Karpas-422 (cell line): ENCODE measurements around the gene FAM76B. TPM values are rescaled to one million over a fixed set of nuclear protein-coding genes. Genes with fewer than 3 reads are reported as not detected.
A peak's percentile ranks its signal among the peaks of the same experiment; 100 is the strongest.

ENCODE experiments used
- DNase-seq: peaks from one replicate; pipeline ENCODE4 v3.0.0-alpha.2; 2015
- H2AFZ ChIP-seq: fragments of 200-600 bp; sonication (generic); 2 replicates; pipeline ENCODE4 v1.6.1; 2014; ENCODE audit warnings: antibody characterized with exemption, low read length, mixed read lengths
- H3K27ac ChIP-seq: fragments of 200-600 bp; sonication (generic); 2 replicates; pipeline ENCODE4 v1.5.1; 2014; ENCODE audit warnings: mild to moderate bottlenecking, low read length, moderate library complexity
- H3K27me3 ChIP-seq: fragments of 200-600 bp; sonication (generic); 2 replicates; pipeline ENCODE4 v1.6.1; 2014; ENCODE audit warnings: low read length, mixed read lengths
- H3K36me3 ChIP-seq: fragments of 200-600 bp; sonication (generic); 2 replicates; pipeline ENCODE4 v1.6.1; 2014; ENCODE audit warnings: low read length, mixed read lengths; ENCODE audit not compliant: insufficient read depth
- H3K4me1 ChIP-seq: fragments of 200-600 bp; sonication (generic); 2 replicates; pipeline ENCODE4 v1.6.1; 2014; ENCODE audit warnings: mild to moderate bottlenecking, low read length, mixed read lengths
- H3K4me2 ChIP-seq: fragments of 200-600 bp; sonication (generic); 2 replicates; pipeline ENCODE4 v1.6.1; 2014; ENCODE audit warnings: low read length, low read depth, mild to moderate bottlenecking; ENCODE audit not compliant: poor library complexity, severe bottlenecking
- H3K4me3 ChIP-seq: fragments of 200-600 bp; sonication (generic); 2 replicates; pipeline ENCODE4 v1.5.1; 2014; ENCODE audit warnings: mild to moderate bottlenecking, antibody characterized with exemption, low read length, mixed read lengths
- H3K79me2 ChIP-seq: fragments of 200-600 bp; sonication (generic); 2 replicates; pipeline ENCODE4 v1.6.1; 2014; ENCODE audit warnings: mild to moderate bottlenecking, low read length, mixed read lengths
- H3K9ac ChIP-seq: fragments of 200-600 bp; sonication (generic); 2 replicates; pipeline ENCODE4 v1.6.0; 2014; ENCODE audit warnings: low read length
- H3K9me2 ChIP-seq: fragments of 200-600 bp; sonication (generic), shearing (Covaris generic); replicated peaks from 2 replicates; pipeline ENCODE4 v1.6.0; 2014; ENCODE audit warnings: mild to moderate bottlenecking, low read length, moderate library complexity; ENCODE audit not compliant: insufficient read depth
- H3K9me3 ChIP-seq: fragments of 300-700, 200-600 bp; sonication (generic); 2 replicates; pipeline ENCODE4 v1.6.1; 2014; ENCODE audit warnings: low read length, mixed read lengths
- H4K20me1 ChIP-seq: fragments of 200-600 bp; sonication (generic); 2 replicates; pipeline ENCODE4 v1.6.1; 2014; ENCODE audit warnings: mild to moderate bottlenecking, antibody characterized with exemption, low read length, low read depth; ENCODE audit not compliant: insufficient read depth
- total RNA-seq: library from RNA; depleted of rRNA; stranded (reverse); fragments of >200 nt; shearing (Covaris generic); gene quantifications from 2 replicates; pipeline ENCODE4 v1.2.3, GENCODE V29; 2014; ENCODE audit warnings: low replicate concordance

Gene FAM76B
- total RNA-seq, 1 experiment from 2014 or later = 224 TPM

DNA sequence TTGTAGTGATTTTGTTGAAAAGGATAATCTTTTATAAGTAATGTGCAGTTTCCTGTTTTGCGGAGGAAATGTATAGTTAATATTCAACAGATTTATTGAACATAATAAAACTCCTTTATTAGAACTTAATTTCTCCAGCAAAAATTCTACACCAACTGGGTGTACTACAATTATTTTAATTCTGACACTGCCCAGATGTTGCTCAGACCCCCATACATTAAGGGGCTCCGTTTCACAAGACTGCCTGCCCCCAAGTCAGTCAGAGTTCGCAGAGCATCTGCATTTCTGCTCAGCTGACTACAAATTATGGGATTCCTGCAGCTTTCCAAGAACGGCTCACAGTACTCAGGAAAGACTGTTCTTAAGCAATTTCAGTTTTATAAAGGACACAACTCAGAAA is 6.9 kb upstream of the FAM76B start:
- Histone ChIP-seq H3K36me3 (peaks cover 44% of the 10 kb centered on the region), H3K4me2 (no peak overlapping the region), H2AFZ (no peak overlapping the region), H4K20me1 (peaks cover 9% of the 10 kb centered on the region), H3K9ac (no peak overlapping the region), H3K4me3 (no peak overlapping the region), H3K27me3 (no peaks in the 10 kb centered on the region), H3K9me3 (no peaks in the 10 kb centered on the region), H3K79me2 (peaks cover 97% of the 10 kb centered on the region), H3K4me1 (peaks cover 37% of the 10 kb centered on the region), H3K27ac (no peak overlapping the region), H3K9me2 (no peaks in the 10 kb centered on the region)
- no peak for DNase-seq

DNA sequence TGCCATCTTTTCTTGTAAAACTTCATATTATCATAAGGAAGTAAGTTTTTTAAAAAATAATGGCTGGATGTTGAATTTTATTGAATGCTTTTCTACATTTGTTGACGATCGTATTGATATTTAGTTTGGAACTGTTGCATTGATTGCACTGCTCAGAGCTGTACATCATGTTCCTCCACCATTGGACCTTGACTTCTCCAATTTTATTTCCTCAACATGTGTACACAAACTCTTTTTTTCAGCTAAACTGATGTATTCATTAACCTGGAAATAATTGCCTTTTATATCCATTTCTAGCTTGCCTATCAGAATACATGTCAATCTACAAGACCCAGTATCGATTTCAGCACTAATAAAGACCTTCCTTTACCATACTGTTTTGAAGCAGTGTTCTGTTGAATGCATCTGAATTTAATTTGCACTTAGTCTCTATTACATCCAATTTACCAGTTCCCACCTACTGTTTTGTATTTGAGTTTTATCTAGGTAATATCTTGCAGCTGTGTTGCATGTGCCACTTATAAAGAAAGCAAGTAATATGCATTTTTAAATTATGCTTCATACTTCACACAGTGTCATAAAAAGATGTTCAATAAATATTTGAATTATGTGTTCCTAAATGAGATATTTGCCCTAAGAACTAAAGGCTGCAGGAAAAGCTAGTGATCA is 6.2 kb upstream of the FAM76B start:
- no peak overlapping the region for H3K9ac ChIP-seq
- H2AFZ ChIP-seq = no peak overlapping the region
- DNase-seq = no peak
- no peaks in the 10 kb centered on the region for H3K9me3 ChIP-seq
- no peak overlapping the region for H3K4me3 ChIP-seq
- peaks cover 9% of the 10 kb centered on the region for H4K20me1 ChIP-seq
- no peaks in the 10 kb centered on the region for H3K27me3 ChIP-seq
- H3K4me1 ChIP-seq = peaks cover 37% of the 10 kb centered on the region
- no peaks in the 10 kb centered on the region for H3K9me2 ChIP-seq
- H3K36me3 ChIP-seq = peaks cover 36% of the 10 kb centered on the region
- no peak overlapping the region for H3K4me2 ChIP-seq
- no peak overlapping the region for H3K27ac ChIP-seq
- peaks cover 99% of the 10 kb centered on the region for H3K79me2 ChIP-seq

DNA sequence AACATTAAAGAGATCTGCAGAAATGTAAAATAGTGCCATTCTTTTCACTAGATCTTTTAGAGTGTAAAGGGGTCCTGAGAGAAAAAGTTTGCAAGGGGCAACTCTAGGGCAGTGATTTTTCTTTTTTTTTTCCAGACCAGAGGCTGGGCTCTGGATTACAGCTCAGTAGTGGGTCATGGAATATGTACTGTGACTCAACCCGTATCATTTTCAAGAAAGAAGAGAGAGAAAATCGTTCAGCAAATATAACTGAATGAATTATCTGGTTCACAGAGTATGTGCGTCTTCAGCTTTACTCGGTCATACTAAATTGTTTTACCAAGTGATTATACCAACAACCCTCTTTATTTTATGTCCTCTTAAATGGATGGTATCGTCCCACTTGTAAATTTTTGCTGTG is 4.5 kb upstream of the FAM76B start:
- Histone ChIP-seq H3K9ac (no peak overlapping the region), H3K9me3 (no peaks in the 10 kb centered on the region), H2AFZ (no peak overlapping the region), H3K79me2 (peaks cover 89% of the 10 kb centered on the region), H3K27ac (no peak overlapping the region), H3K9me2 (no peaks in the 10 kb centered on the region), H4K20me1 (peaks cover 10% of the 10 kb centered on the region), H3K27me3 (no peaks in the 10 kb centered on the region), H3K4me2 (peak overlapping the region; percentile 1), H3K4me3 (no peak overlapping the region), H3K36me3 (peaks cover 22% of the 10 kb centered on the region), H3K4me1 (peaks cover 37% of the 10 kb centered on the region)
- DNase-seq = no peak

DNA sequence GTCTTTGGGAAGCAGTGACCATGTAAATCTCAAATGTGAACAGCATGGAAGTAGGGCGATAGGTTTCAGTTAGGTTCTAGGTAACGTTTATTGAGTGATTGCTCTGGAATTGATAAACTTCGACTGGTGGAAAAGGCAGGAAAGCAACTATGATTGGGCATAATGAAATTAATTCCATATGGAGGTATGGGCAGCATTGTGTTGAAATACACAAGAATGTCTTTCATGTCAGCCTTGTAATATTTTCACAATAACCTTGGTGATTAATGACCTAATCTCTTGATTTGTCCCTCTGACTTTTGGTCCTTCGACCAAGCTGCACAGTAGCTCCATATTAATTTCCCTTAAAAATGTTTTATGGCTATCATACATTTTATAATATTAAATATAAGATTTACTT is 3.5 kb upstream of the FAM76B start:
- peaks cover 89% of the 10 kb centered on the region for H3K79me2 ChIP-seq
- no peak overlapping the region for H3K27ac ChIP-seq
- no peak overlapping the region for H3K9ac ChIP-seq
- DNase-seq = no peak
- no peak overlapping the region for H2AFZ ChIP-seq
- peaks cover 19% of the 10 kb centered on the region; the same call in 1 of the 2 replicates for H3K36me3 ChIP-seq
- peaks cover 19% of the 10 kb centered on the region for H4K20me1 ChIP-seq
- peaks cover 39% of the 10 kb centered on the region for H3K4me1 ChIP-seq
- H3K9me2 ChIP-seq = no peaks in the 10 kb centered on the region
- H3K9me3 ChIP-seq = no peaks in the 10 kb centered on the region
- H3K4me3 ChIP-seq = peak overlapping the region; percentile 73
- peak overlapping the region; percentile 77 for H3K4me2 ChIP-seq
- H3K27me3 ChIP-seq = no peaks in the 10 kb centered on the region

DNA sequence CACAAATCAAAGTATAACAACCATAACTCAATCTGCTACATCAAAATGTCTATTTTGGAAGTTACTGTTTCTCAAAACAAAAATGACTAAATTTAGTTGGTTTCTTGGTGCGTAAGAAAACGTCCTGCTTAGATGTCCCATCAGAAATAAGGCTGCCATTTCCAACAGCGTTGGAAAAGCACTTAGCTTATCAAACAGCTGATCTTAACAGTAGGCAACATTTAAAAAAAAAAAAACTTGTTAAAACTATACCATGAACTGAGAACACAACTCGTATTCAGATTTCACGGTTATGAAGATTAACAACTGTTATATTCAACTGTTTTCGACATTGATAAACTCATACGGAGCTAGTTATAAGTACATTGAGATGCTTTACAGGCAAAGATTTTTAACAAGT is 3.1 kb upstream of the FAM76B start:
- Histone ChIP-seq H4K20me1 (peaks cover 20% of the 10 kb centered on the region), H3K27ac (no peak overlapping the region), H3K36me3 (peaks cover 24% of the 10 kb centered on the region), H3K9ac (peak overlapping the region; percentile 90; the same call in 1 of the 2 replicates), H3K4me1 (peaks cover 43% of the 10 kb centered on the region), H3K9me2 (no peaks in the 10 kb centered on the region), H3K79me2 (peaks cover 89% of the 10 kb centered on the region), H3K27me3 (no peaks in the 10 kb centered on the region), H3K4me3 (peak overlapping the region; percentile 73), H3K9me3 (no peaks in the 10 kb centered on the region), H3K4me2 (peak overlapping the region; percentile 77), H2AFZ (no peak overlapping the region)
- no peak for DNase-seq

DNA sequence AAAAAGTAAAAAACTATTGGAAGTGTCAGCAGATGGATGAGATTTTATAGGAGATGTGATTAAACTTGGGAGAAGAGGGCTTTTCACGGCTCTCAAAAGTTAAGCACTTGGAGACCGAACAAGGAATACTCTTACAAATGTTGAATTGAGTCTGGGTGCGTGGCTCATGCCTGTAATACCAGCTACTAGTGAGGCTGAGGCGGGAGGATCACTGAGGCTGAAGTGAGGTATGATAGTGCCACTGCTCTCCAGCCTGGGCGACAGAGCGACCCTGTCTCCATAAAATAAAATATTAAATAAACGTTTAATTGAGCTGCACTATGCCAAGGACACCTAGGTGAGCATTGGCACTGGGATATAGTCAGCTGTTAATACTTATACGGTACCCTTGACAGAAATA is 2.6 kb upstream of the FAM76B start:
- peak overlapping the region; percentile 77 for H3K4me2 ChIP-seq
- no peak overlapping the region for H2AFZ ChIP-seq
- peak overlapping the region; percentile 73 for H3K4me3 ChIP-seq
- H3K79me2 ChIP-seq = peaks cover 89% of the 10 kb centered on the region
- H3K4me1 ChIP-seq = peaks cover 41% of the 10 kb centered on the region
- H3K9me3 ChIP-seq = no peaks in the 10 kb centered on the region
- peak overlapping the region; percentile 90 for H3K9ac ChIP-seq
- H3K27me3 ChIP-seq = no peaks in the 10 kb centered on the region
- no peaks in the 10 kb centered on the region for H3K9me2 ChIP-seq
- no peak overlapping the region for H3K27ac ChIP-seq
- peaks cover 20% of the 10 kb centered on the region for H4K20me1 ChIP-seq
- H3K36me3 ChIP-seq = peaks cover 29% of the 10 kb centered on the region
- no peak for DNase-seq

DNA sequence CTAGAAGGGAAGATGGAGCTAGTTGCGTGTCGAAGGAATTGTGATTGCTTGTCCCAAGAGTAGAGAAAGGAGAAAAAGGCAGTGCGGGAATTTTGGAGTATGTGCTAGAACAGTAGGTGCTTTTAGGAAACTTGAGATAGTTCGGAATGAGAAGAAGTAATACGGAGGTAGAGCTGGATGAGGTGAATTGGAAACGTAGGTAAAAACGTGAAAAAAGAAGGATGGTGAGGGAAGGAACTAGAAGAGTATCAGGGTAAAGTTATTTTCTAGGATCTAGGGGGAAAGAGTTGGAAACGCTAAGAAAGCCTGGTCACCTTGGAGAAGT is 2.1 kb upstream of the FAM76B start:
- Histone ChIP-seq H3K4me3 (peak overlapping the region; percentile 73), H2AFZ (no peak overlapping the region), H3K4me1 (peaks cover 44% of the 10 kb centered on the region), H3K9me3 (no peaks in the 10 kb centered on the region), H3K27me3 (no peaks in the 10 kb centered on the region), H3K79me2 (peaks cover 89% of the 10 kb centered on the region), H3K27ac (peak overlapping the region; percentile 91; the same call in 1 of the 2 replicates), H3K9ac (peak overlapping the region; percentile 90), H4K20me1 (peaks cover 20% of the 10 kb centered on the region), H3K36me3 (peaks cover 33% of the 10 kb centered on the region), H3K9me2 (no peaks in the 10 kb centered on the region), H3K4me2 (peak overlapping the region; percentile 77)
- no peak for DNase-seq

DNA sequence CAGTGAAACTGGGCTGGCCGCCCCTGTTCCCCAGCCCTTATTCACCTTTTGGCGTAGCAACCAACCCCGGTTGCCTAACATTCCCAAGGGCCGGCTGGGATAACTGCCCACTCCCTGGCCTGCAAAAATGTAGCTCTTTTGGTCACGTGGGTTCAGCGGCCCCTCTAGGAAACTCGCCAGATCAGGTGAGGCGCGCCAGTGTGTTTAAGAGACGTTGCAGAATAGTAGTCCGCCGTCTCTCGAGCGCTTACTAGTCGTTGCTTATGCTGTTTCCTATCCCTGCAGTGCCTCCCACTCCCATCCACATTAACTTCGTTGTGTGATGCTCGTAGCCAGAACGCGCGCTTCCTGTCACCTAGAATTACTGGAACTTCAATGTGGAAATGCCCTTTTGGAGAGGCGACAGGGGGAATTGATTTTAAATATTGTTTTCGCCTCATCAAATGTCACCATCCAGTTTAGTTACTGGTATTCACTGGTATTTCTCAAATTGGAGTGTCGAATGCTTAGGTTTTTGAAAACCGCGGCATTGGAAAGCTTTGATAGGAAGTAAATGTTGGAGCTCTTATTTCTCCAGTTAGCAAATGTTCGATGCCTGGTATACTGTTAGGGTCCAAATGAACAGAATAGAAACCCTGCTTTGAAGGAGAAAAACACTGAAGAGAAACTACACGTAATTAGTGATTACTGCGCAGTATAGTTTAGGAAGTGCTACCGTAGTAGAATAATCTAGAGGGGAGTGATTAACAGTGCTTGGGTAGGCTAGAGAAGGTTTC is 1.5 kb upstream of the FAM76B start:
- peak overlapping the region; percentile 88 for H2AFZ ChIP-seq
- H3K36me3 ChIP-seq = peaks cover 35% of the 10 kb centered on the region
- H3K9me2 ChIP-seq = no peaks in the 10 kb centered on the region
- DNase-seq = peak; percentile 94
- peak overlapping the region; percentile 90 for H3K9ac ChIP-seq
- peak overlapping the region; percentile 77 for H3K4me2 ChIP-seq
- H4K20me1 ChIP-seq = peaks cover 20% of the 10 kb centered on the region
- peaks cover 89% of the 10 kb centered on the region for H3K79me2 ChIP-seq
- peak overlapping the region; percentile 91 for H3K27ac ChIP-seq
- H3K4me3 ChIP-seq = peak overlapping the region; percentile 73
- peaks cover 44% of the 10 kb centered on the region for H3K4me1 ChIP-seq
- H3K27me3 ChIP-seq = no peaks in the 10 kb centered on the region
- H3K9me3 ChIP-seq = no peaks in the 10 kb centered on the region
